Spinal cord (tissue), 10 donors: Measurements from ENCODE around the gene FAM25A. TPM values are rescaled to one million over a fixed set of nuclear protein-coding genes. Genes with fewer than 3 reads are reported as not detected.
"Not testable (repeated sequence)": the region's sequence is repeated elsewhere in the genome, so short reads cannot be mapped to it uniquely, and the experiment has no call there.

Experiments used
- DNase-seq, 6 donors: peaks; one replicate each; pipeline versions ENCODE4 v3.0.0 to v3.0.0-alpha.2; 2013 to 2015; ENCODE audit warnings: low spot score in 6 of 6, low read depth in 4 of 6
- H3K27ac ChIP-seq: one replicate; pipeline ENCODE4 v1.5.1; 2013; ENCODE audit warnings: low read depth, low read length, control low read depth
- H3K27me3 ChIP-seq: one replicate; pipeline ENCODE4 v1.6.1; 2013; ENCODE audit warnings: low read length; ENCODE audit not compliant: control insufficient read depth, insufficient read depth
- H3K36me3 ChIP-seq: one replicate; pipeline ENCODE4 v1.6.1; 2013; ENCODE audit warnings: low read length; ENCODE audit not compliant: control insufficient read depth, insufficient read depth
- H3K4me1 ChIP-seq: one replicate; pipeline ENCODE4 v1.6.1; 2013; ENCODE audit warnings: low read length; ENCODE audit not compliant: control insufficient read depth, insufficient read depth
- H3K4me3 ChIP-seq: one replicate; pipeline ENCODE4 v1.5.1; 2013; ENCODE audit warnings: low read depth, low read length, control low read depth
- H3K9me3 ChIP-seq: one replicate; pipeline ENCODE4 v1.6.1; 2013; ENCODE audit warnings: low read length; ENCODE audit not compliant: control insufficient read depth, insufficient read depth
- WGBS: methylation state at CpG from one replicate; pipeline ENCODE4 v1.1.5; 2013; ENCODE audit warnings: missing lambda C conversion rate; ENCODE audit not compliant: insufficient coverage; 5-methylcytosine and 5-hydroxymethylcytosine counted together
- polyA plus RNA-seq, 2 donors: library from polyadenylated mRNA; unstranded; fragments of 120-200 nt; gene quantifications; one replicate each; pipeline ENCODE4 v1.2.1, GENCODE V29; 2013; ENCODE audit not compliant: insufficient read length in 2 of 2
- total RNA-seq, 2 donors: library from RNA; depleted of rRNA in 1 of 2; stranded (reverse); fragments of 120-200 nt in 1 of 2; fragments of >200 nt in 1 of 2; gene quantifications; one replicate each; pipeline versions ENCODE4 v1.2.3 to v1.2.4, GENCODE V29; 2013 to 2014
- donor health status: healthy.

The FAM25A gene
- total and polyA plus RNA-seq, 4 donors: not detected

DNA sequence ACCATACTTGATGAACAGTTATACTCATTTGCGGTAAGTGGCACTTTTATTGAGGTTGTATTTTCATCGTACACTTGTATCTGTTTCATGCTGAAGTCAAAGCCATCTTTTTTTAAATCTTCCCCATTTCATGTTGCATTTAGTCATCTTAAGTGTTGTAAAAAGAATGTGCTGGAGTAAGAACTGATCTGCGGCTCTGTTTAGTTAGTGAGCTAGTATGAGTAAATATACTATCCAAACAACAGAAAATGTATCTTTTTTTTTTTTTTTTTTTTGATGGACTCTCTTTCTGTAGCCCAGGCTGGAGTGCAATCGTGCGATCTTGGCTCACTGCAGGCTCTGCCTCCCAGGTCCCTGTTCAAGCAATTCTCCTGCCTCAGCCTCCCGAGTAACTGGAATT is 12.4 kb upstream of the FAM25A start:
- H3K9me3 ChIP-seq, H3K27ac ChIP-seq, H3K27me3 ChIP-seq, H3K4me1 ChIP-seq, DNase-seq, H3K4me3 ChIP-seq, H3K36me3 ChIP-seq: not testable (repeated sequence)
- WGBS: no CpG with 5 or more reads among the region's 6 CpGs

DNA sequence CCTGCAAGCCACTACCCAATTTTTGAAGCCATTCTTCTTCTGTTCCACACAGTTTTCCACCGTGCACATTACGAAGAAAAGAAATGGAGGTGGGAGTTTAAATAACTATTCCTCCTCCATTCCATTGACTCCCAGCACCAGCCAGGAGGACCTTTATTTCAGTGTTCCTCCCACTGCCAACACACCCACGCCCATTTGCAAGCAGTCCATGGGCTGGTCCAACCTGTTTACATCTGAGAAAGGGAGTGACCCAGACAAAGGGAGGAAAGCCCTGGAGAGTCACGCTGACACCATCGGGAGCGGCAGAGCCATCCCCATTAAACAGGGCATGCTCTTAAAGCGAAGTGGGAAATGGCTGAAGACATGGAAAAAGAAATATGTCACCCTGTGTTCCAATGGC is 11.8 kb upstream of the FAM25A start:
- H3K9me3 ChIP-seq, H3K27me3 ChIP-seq, DNase-seq, H3K36me3 ChIP-seq, H3K4me3 ChIP-seq, H3K4me1 ChIP-seq, H3K27ac ChIP-seq: not testable (repeated sequence)
- WGBS: 100% methylated on average over 1 of the region's 7 CpGs

DNA sequence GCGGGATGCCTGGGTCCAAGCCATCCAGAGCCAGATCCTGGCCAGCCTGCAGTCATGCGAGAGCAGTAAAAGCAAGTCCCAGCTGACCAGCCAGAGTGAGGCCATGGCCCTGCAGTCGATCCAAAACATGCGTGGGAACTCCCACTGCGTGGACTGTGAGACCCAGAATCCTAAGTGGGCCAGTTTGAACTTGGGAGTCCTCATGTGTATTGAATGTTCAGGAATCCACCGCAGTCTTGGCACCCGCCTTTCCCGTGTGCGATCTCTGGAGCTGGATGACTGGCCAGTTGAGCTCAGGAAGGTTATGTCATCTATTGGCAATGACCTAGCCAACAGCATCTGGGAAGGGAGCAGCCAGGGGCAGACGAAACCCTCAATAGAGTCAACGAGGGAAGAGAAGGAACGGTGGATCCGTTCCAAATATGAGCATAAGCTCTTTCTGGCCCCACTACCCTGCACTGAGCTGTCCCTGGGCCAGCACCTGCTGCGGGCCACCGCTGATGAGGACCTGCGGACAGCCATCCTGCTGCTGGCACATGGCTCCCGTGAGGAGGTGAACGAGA is 10.9 kb upstream of the FAM25A start:
- H3K9me3 ChIP-seq, H3K4me3 ChIP-seq, H3K36me3 ChIP-seq, DNase-seq, H3K4me1 ChIP-seq, H3K27me3 ChIP-seq, H3K27ac ChIP-seq: not testable (repeated sequence)
- 97% methylated on average over 9 of the region's 18 CpGs for WGBS

DNA sequence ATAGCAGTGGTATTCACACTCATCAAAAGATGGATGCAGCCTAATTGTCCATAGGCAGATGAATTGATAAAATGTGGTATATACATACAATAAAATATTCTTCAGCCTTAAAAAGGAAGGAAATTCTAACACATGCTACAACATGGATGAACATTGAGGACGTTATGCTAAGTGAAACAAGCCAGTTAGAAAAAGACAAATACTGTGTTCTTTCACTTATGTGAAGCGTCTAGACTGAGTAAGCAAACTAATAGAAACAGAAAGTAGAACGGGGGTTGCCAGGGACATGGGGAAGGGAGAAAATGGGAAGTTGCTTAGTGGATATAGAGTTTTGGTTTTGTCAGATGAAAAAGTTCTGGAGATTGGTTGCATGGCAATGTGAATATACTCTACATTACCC is 6.6 kb upstream of the FAM25A start:
- not testable (repeated sequence) for H3K4me1 ChIP-seq, H3K27ac ChIP-seq, H3K36me3 ChIP-seq, DNase-seq, H3K4me3 ChIP-seq, H3K27me3 ChIP-seq, H3K9me3 ChIP-seq
- no CpG with 5 or more reads among the region's 3 CpGs for WGBS

DNA sequence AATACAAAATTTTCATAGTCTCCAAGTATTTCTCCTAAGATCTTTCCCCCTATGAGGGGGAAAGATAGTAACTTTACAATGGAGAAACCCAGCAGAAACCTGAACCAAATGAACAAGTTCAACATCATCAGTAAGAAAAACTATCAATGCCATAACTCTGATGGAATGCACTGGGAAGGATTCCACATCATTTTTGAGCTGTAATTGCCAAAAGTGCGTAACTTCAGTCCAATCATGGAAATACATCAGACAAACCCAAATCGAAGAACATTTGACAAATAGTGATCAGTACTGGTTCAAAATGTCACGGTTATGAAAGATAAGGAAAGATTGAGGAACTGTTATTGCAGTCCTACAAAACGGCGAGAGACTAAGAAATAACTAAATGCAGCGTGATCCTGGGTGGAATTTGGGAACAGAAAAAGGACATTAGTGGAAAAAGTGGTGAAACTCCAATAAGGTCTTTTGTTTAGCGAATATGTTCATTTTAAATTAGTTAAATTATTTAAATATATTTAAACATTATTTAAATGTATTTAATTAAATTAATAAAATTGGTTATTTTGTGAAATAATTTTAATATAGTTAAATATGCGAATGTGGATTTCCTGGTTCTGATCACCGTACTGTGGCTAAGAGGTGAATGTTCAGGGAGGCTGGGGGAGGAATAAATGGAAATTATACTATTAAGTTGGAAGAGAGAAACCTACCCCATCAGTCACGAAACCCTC is 4.9 kb upstream of the FAM25A start:
- DNase-seq, H3K27ac ChIP-seq, H3K9me3 ChIP-seq, H3K27me3 ChIP-seq, H3K36me3 ChIP-seq, H3K4me3 ChIP-seq, H3K4me1 ChIP-seq: not testable (repeated sequence)
- WGBS: 100% methylated on average over 1 of the region's 10 CpGs

DNA sequence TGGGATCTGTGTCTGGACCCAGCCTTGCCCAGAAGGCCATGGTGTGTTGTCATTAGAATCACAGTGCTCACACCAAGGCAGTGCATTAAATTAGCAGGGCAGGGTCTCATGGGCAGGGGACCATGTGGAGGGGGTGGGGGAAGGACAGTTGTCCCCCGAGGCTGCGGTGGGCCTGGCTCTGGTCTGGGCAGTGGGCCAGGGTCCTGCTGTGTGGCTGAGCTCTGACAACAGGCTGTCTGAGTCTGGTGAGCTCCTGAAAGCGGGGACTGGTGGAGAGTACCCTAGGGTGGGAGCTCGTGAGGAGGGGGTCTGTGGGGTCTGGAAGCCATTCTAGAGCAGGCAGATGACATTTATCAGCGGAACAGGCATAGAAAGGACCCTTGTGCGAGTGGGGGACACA is 2.0 kb upstream of the FAM25A start:
- H3K4me3 ChIP-seq, H3K36me3 ChIP-seq, H3K9me3 ChIP-seq, H3K4me1 ChIP-seq, H3K27ac ChIP-seq, H3K27me3 ChIP-seq: not testable (repeated sequence)
- WGBS: 32% methylated on average over 4 of the region's 6 CpGs
- peak in 3 of 6 donors; percentile 2 to 33 (median 16) for DNase-seq

DNA sequence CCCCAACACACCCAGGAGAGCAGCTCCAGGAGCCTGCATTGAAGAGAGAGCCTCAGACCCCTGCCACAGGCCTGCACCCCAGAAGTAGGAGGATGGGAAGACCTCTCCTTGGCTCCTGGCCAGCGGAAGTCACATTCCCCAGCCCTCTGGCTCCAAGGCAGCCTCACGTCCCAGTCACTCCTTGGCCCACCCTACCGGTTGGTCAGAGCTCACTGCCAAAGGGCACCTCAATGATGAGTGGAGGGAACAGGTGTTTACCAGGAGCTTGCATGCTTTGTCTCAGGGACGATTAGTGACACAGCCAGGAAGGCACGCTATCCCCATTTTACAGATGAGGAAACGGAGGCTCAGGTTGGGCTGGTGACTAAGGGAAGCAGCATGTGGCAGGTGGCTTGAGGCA is 1.0 kb upstream of the FAM25A start:
- H3K27ac ChIP-seq, H3K36me3 ChIP-seq, H3K27me3 ChIP-seq, H3K9me3 ChIP-seq, H3K4me3 ChIP-seq, H3K4me1 ChIP-seq, DNase-seq: not testable (repeated sequence)
- WGBS: 70% methylated on average over 2 of the region's 6 CpGs

DNA sequence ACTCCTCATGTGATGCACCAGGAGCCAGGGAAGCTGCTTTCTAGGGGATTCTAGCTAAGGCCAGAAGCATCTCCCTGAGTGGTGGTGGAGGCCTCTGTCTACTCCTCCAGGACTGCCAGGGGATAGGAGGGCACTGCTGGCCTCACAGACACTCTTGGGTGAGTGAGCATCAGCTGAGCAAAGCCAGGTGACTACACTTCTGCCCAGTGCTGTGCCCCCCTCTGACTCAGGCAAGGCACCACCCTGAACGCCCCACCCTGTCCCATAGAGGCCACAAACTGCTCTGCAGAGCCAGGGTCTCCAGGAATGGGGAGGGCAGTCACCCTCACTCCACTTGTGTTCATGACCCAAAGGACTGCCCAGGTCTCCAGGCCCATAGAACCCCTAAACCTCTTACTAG is 590 bp upstream of the FAM25A start:
- H3K27me3 ChIP-seq, H3K36me3 ChIP-seq, H3K9me3 ChIP-seq, H3K27ac ChIP-seq, DNase-seq, H3K4me1 ChIP-seq, H3K4me3 ChIP-seq: not testable (repeated sequence)
- WGBS: 100% methylated on average over 1 of the region's 1 CpG

DNA sequence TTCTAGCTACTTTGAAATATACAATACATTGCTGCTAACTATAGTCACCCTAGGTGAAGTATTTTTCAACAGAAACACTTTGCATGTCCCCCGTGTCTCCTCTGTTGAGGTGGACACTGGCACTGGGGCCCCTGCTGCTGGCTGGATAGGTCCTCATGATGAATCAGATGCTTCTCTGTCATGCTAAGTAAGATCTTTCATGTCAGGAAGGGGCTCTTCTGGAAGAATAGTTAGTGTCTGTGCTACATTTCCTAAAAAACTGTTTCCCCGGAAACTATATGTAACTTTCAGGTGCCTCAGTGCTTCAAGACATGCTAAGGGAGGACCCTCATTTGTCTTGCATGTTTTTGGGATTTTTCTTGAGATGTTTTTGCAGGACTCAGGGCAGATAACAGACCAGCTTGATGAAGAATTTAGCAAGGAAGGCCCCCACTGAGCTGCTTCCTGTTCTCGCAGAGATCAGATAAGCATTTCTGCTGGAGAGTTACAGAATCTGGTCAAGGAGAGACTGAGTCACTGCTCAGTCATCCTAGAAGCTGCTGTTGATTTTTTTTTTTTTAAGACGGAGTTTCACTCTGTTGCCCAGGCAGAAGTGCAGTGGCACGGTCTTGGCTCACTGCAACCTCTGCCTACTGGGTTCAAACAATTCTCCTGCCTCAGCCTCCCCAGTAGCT is 5.3 kb downstream of the FAM25A start:
- WGBS: no CpG with 5 or more reads among the region's 5 CpGs
- H3K4me1 ChIP-seq, H3K9me3 ChIP-seq, H3K4me3 ChIP-seq, H3K36me3 ChIP-seq, H3K27me3 ChIP-seq, DNase-seq, H3K27ac ChIP-seq: not testable (repeated sequence)
